ENCODE results near the gene EDEM3.
"Not testable (repeated sequence)": the region's sequence is repeated elsewhere in the genome, so short reads cannot be mapped to it uniquely, and the experiment has no call there.

EDEM3 gene

DNA sequence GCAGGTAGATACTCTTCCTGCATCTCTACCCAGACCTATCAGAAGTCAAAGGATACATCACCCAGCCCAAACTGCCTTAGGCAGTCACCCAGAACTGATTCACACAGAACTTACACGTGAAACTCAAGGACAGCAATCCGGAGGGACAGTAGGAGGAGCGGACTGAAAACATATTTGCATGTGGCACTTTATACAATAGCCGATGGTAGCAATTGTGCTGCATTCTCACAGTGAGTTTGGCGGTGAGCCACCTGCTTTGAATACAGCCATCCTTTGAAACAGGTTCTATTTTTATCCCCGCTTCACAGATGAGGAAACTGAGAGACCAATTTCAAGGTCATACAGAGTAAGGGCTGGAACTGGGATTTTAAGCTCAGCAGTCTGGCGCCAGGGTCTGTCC, 69.5 kb downstream of the EDEM3 start:
- CTCF ChIA-PET = interaction anchor here (1.5 to 2.6 kb wide), 2 partner anchors 11 to 21 kb away, joined by 3 to 9 read pairs; no protein-coding TSS in a partner anchor
- peak; percentile 20 for DNase-seq (ENCODE audit: extremely low spot score)
- TF ChIP-seq, protein P1, sequence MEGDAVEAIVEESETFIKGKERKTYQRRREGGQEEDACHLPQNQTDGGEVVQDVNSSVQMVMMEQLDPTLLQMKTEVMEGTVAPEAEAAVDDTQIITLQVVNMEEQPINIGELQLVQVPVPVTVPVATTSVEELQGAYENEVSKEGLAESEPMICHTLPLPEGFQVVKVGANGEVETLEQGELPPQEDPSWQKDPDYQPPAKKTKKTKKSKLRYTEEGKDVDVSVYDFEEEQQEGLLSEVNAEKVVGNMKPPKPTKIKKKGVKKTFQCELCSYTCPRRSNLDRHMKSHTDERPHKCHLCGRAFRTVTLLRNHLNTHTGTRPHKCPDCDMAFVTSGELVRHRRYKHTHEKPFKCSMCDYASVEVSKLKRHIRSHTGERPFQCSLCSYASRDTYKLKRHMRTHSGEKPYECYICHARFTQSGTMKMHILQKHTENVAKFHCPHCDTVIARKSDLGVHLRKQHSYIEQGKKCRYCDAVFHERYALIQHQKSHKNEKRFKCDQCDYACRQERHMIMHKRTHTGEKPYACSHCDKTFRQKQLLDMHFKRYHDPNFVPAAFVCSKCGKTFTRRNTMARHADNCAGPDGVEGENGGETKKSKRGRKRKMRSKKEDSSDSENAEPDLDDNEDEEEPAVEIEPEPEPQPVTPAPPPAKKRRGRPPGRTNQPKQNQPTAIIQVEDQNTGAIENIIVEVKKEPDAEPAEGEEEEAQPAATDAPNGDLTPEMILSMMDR (IDR thresholded peaks at IDR 0.05; ENCODE audit: control extremely low read depth, extremely low read depth, low read depth, missing control alignments) = no peak
- POLR2A ChIA-PET = no interaction called here

DNA sequence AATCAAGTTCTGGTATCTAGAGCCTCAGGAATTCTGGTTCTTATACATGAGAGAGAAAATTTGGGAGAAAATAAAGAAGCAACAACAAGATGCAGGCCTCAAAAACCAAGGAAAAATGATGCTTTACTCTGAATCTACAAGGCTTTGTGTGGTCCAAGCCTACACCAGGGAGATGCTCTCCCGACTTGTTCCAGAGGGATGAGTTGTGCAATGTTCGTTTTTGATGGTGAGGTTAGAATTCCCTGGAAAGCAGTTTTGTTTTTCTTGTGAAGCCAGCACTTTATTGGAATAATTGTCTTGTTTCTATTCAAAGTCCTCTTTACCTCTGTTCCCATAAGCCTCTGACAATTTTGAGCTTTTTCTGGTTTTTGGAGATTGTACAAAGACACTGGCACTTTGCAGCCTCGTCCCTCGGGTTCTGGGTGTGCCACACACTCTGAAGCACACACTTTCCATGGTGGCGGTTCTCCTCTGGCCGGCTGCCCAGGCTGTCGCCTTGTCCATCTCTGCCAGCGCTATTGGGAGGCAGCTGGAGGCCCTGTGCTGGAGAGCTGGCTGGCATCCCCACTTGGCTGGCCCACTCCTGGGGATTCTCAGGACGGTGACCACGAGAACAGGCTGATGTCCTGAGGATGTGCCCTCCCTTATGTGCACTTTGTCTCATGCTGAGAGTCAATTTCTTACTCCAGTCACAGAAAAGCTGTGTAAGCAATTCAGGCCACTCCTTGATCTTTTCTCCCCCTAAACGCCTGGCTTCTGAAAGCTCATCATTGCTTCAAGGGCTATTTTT, 70.2 kb downstream of the EDEM3 start:
- ChIA-PET CTCF (interaction anchor here (1.5 to 2.6 kb wide), 2 partner anchors 12 to 21 kb away, joined by 3 to 9 read pairs; no protein-coding TSS in a partner anchor), POLR2A (no interaction called here)
- TF ChIP-seq, protein P1 (IDR thresholded peaks at IDR 0.05; ENCODE audit: control extremely low read depth, extremely low read depth, low read depth, missing control alignments) = no peak
- DNase-seq (ENCODE audit: extremely low spot score) = no peak

DNA sequence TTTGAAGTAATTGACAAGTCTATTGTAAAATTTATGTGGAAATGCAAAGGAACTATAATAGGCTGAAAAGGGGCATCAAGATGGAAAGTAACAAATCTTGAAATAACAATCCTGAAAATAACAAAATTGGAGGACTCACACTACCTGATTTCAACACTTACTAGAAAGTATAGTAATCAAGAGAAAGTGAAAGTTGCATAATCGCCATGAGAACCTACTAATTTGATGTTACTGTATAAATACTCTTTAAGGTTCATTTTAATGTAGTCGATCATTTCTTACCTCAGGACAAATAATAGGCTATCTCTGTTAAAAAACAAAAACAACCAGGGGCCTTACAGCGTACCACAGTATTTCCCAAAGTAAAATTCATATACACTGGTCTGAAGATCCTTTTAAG, 71.7 kb downstream of the EDEM3 start:
- POLR2A ChIA-PET = no interaction called here
- DNase-seq (ENCODE audit: extremely low spot score) = no peak
- TF ChIP-seq, protein P1 (IDR thresholded peaks at IDR 0.05; ENCODE audit: control extremely low read depth, extremely low read depth, low read depth, missing control alignments) = no peak
- CTCF ChIA-PET = no interaction called here

DNA sequence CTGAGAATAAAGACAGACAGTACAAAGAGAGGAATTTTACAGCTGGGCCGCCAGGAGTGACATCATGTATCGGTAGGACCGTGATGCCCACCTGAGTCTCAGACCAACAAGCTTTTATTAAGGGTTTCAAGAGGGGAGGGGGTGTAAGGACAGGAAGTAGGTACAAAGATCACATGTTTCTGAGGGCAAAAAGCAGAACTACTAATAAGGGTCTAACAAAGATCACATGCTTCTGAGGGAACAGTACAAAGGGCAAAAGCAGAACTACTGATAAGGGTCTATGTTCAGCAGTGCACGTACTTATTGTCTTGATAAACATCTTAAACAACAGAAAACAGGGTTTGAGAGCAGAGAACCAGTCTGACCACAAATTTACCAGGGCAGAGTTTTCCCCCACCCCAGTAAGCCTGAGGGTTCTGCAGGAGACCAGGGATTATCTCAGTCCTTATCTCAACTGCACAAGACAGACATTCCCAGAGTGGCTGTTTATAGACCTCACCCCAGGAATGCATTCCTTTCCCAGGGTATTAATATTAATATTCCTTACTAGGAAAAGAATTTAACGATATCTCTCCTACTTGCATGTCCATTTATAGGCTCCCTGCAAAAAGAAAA, 73.9 kb downstream of the EDEM3 start:
- POLR2A ChIA-PET; CTCF ChIA-PET; DNase-seq (ENCODE audit: extremely low spot score): not testable (repeated sequence)

DNA sequence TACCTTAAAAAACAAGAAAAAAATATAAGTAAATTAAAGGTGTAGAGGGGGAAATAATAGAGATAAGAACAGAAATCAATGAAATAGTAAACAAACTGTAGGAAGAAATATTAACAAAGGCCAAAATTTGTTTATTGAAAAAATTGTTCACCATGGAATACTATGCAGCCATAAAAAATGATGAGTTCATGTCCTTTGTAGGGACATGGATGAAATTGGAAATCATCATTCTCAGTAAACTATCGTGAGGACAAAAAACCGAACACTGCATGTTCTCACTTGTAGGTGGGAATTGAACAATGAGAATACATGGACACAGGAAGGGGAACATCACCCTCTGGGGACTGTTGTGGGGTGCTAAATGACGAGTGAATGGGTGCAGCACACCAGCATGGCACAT, 75.2 kb downstream of the EDEM3 start:
- POLR2A ChIA-PET; DNase-seq (ENCODE audit: extremely low spot score): not testable (repeated sequence)
- CTCF ChIA-PET = interaction anchor here (1.2 to 2.3 kb wide), 2 partner anchors 10 to 15 kb away, joined by 4 to 15 read pairs; no protein-coding TSS in a partner anchor

DNA sequence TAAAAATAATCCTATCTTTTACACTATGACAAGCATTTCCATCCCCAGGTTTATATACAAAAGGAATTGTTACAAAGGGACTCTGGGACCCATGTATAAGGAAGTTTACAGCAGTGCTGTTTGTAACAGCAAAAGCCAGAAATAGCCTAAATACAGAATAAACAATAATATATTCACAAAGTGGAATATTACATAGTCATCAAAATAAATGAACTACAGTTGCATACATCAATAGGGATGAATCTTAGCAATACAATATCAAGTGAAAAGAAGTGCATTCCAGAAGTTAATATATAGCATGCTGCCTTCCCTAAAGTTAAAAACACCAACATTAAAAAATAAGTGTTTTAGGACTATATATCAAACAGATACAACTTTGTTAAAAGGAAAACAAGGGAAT, 77.3 kb downstream of the EDEM3 start:
- TF ChIP-seq, protein P1 (IDR thresholded peaks at IDR 0.05; ENCODE audit: control extremely low read depth, extremely low read depth, low read depth, missing control alignments) = no peak
- ChIA-PET CTCF (interaction anchor here (2.1 to 2.3 kb wide), 2 partner anchors 13 to 14 kb away, joined by 10 to 15 read pairs; no protein-coding TSS in a partner anchor), POLR2A (no interaction called here)
- no peak for DNase-seq (ENCODE audit: extremely low spot score)

DNA sequence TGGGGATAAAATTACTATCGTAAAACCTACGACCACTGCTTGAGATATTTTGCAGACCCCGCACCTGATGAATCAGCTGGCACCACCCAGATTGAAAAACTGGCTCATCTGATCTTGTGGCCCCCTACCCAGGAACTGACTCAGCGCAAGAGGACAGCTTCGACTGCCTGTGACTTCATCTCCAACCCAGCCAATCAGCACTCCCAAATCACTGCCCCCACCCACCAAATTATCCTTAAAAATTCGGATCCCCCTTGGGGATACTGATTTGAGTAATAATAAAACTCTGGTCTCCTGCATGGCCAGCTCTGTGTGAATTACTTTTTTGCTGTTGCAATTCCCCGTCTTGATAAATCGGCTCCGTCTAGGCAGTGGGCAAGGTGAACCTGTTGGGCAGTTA, 81.4 kb downstream of the EDEM3 start:
- ChIA-PET POLR2A (no interaction called here), CTCF (interaction anchor here (2.9 kb wide), 1 partner anchor 9 kb away, joined by 20 read pairs; no protein-coding TSS in a partner anchor)
- no peak for DNase-seq (ENCODE audit: extremely low spot score)
- TF ChIP-seq, protein P1 (IDR thresholded peaks at IDR 0.05; ENCODE audit: control extremely low read depth, extremely low read depth, low read depth, missing control alignments) = no peak

Data from GM10248 (cell line).